Posterior vena cava (tissue), 2 donors: ENCODE measurements around the gene NMT2. TPM values are rescaled to one million over a fixed set of nuclear protein-coding genes. Genes with fewer than 3 reads are reported as not detected.
"Not testable (repeated sequence)": the region's sequence is repeated elsewhere in the genome, so short reads cannot be mapped to it uniquely, and the experiment has no call there.

Experiments used
- DNase-seq: peaks from one replicate; pipeline ENCODE4 v3.0.0-alpha.2; 2020; ENCODE audit warnings: low spot score
- intact Hi-C, 2 donors: fragments of 100-400 bp; cut with DNase I; formaldehyde crosslinking; loops; one replicate each; pipeline versions ENCODE4 v1.14.1 to v1.14.2; 2022 to 2023
- long read RNA-seq, 2 donors: library from polyadenylated mRNA; unstranded; transcript quantifications; one replicate each; pipeline ENCODE4 v2.0.0, GENCODE V29; 2020 to 2021
- total RNA-seq, 2 donors: library from RNA; stranded (reverse); fragmentation: NEBNext Ultra II Directional; extraction: Animal tissue kit (Norgen Biotek cat#: 25700); gene quantifications; one replicate each; pipeline ENCODE4 v1.2.1, GENCODE V29; 2021
- donor health status: DM: yes; HTN: yes; CAD: no.
- donor health status: DM: yes; HTN: yes; CAD: no.

Gene NMT2
- total RNA-seq = 10 to 100 TPM; 15.1 to 18.9 TPM
- long read RNA-seq, donor 1, partial matches to known transcripts = 1 of 12 reads
- long read RNA-seq, donor 1, other reads (novel, unspliced or antisense) = 7 of 12 reads
- long read RNA-seq, donor 2, partial matches to known transcripts = 2 of 8 reads
- long read RNA-seq, donor 2, other reads (novel, unspliced or antisense) = 2 of 8 reads

DNA sequence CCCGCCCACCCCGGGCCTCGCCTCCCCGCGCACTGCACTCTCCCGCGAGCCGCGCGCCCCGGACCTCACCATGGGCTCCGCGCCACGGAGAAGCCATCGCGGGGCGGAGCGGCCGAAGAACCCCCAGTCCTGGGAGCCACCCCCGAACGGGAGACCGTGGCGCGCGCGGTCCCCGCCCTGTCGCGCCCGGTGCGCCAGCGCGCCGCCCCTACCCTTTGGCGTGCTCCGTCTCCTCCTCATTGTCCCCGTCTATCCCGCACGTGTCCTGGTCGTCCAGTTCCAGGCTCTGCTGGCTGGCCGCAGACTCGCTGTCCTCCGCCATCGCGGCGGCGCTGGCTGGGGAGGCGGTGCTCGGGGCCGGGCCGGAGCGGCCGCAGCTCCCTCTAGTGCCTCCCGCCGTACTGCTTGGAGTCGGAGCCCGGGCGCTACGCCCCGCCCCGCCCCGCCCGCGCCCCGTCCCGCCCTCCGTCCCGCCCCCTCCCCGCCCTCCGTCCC is at the start of gene NMT2:
TSS of gene NMT2 (minus strand) at position 403 of the 495 bp plus-strand sequence. CDS start at position 322, 81 bp downstream.
- peak; percentile 95 for DNase-seq
- intact Hi-C loops = no loop called here

DNA sequence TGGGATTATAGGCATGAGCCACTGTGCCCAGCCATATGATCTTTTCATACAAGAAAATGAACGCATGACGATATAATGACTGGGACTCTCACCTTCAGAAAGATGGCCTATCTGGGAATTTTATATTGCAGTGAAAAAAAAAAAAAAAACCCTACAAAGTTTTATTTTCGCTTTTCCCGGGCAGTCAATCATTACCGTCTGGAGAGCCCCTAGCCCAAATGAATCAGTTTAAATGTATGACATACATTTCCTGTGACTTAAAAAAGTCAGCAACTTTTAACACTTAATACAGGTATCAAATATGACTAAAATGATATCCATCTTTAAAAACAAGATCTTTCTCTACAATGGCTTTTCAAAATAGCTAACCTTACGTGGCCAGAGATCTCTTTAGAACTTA is 48.2 kb upstream of the NMT2 start:
- DNase-seq = no peak
- intact Hi-C loops = loop anchor here in 1 of 2 donors (10.0 kb wide), 1 partner anchor 148 kb away; no protein-coding TSS in a partner anchor

DNA sequence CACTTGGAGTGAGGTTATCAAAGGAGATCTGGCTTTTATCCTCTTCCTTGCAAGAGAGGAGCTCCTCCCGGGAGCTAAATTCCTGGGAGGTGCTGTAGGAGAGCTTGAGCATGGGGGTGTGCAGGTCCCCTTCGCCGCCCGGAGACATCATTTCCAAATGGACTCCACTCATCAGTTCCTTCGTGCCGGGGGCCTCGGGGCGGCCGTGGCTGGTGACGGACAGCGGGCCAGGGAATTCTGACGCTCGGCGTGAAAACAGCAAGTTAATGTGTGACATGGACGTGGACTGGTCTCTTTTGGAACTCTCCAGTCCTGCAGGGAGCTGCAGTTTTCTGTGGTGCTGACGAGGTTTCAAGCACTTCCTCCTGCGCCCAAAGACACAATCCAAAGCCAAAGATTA is 45.7 kb upstream of the NMT2 start:
- no peak for DNase-seq
- intact Hi-C loops = loop anchor here (5.0 to 10.0 kb wide), 2 partner anchors 151 to 158 kb away; partner anchors contain the start of gene FAM171A1 (in 1 of the 2)

DNA sequence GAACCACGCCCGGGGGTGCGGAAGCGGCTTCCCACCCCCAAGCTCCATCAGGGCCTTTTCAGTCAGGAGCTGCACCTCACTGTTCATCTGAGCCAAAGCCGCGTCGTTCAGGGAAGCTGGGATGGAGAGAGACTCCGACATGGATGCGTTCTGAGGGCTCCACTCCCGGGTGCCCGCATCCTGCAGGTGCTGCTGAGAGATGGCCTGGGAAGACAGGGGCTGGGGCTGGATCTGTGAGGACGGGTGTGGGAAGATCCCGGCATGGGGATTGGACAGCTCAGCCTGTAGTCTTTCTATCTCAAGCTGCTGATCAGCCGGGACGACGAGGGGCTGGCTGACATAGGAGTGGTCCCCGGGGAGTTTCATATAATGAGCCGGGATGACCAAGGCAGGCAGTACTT is 45.0 kb upstream of the NMT2 start:
- intact Hi-C loops = loop anchor here (5.0 to 10.0 kb wide), 2 partner anchors 151 to 159 kb away; partner anchors contain the start of gene FAM171A1 (in 1 of the 2)
- DNase-seq = no peak

DNA sequence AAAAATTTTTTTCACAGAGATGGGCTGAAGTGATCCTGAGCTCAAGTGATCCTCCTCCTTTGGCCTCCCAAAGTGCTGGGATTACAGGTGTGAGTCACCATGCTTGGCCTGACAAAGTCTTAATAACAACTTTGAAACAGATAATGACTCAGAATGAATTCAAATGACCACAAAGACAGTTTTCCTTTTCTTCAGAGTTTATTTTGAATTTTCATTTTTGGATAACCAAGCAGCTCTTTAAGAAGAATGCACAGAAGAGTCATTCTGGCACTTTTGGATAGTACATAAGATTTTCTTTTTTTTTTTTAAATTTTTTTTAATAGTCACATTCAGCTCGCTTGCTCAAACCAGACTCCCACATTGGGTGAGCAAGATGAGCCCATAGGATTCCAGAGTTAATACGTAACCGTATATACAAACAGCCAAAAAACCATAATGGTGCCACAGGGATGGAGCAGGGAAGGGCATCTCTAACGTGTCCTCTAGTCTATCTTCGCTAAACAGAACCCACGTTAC is 43.0 kb upstream of the NMT2 start:
- intact Hi-C loops = loop anchor here (5.0 to 10.0 kb wide), 2 partner anchors 153 to 161 kb away; partner anchors contain the start of gene FAM171A1 (in 1 of the 2)
- no peak for DNase-seq

DNA sequence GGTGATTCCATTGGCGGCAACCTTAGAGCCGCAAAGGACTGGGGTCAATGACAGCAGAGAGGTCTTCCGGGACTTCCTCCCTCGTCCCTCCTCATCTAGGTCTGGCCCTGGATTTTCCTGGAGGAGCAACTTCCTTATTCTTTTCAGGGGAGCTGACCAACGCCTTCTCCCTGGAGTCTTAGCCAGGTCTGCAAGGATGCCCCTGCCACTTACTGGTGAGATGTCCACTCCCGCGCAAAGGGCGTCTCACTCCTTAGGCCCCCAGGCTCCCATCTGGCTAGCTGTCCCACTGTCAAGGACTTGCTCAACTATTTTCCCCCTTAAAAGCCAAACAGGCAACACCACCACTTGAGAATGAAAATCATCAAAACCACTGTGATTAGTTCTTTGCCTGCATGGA is 42.0 kb upstream of the NMT2 start:
- intact Hi-C loops = loop anchor here (5.0 to 10.0 kb wide), 2 partner anchors 154 to 162 kb away; partner anchors contain the start of gene FAM171A1 (in 1 of the 2)

DNA sequence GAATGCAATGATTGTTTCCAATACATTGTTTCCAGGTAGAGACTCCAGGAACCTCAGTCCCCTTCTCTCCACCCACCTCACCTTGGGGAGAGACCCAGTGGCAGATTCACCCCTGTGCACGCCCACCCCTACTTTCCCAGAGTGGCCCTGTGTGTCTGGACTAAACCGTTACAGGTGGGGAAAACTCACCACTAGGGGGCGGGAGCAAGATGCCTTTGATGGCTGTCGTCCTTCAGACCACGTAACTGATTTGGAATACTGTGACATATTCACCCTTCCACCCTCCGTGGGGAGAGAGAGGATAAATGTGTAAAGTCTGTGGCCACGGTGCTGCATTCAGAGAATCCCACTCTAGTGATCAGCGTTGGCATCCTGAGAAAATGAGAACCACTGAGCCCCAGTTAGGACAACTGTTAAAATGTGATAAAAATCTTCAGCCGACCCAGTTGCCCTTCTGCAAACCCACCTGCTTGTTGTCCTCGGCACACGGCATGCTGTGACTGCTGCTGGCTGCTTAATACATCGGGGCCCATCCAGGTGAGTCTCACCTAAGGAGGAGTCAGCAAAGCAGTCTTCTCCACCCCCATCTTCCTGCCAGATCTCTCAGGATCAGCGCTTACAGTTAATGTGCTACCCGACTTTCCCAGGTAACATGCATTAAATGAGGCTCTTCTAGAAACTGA is 41.5 kb upstream of the NMT2 start:
- intact Hi-C loops = loop anchor here (5.0 to 10.0 kb wide), 2 partner anchors 155 to 162 kb away; partner anchors contain the start of gene FAM171A1 (in 1 of the 2)

More for the DNA sequence above, 42.0 kb upstream of the NMT2 start:
- peak; percentile 63 for DNase-seq

DNA sequence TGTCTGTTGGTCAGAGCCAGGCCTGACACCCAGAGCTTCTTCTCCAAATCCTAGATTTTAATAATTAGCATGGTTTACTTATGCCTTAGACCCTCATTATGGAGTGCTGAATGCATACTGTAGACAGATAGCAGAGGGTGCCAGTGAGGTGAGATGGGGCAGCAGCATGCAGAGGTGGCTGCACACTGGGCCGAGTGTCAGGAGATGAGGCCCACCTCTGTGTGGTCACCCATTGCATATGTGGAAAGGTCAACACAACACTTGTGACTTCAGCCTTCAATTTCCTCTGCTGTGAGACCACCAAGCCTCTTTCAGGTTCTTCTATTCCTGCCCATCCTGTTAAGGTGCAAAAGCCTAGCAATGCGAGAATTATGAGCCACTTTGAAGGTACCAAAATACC is 39.7 kb upstream of the NMT2 start:
- intact Hi-C loops = no loop called here
- peak; percentile 11 for DNase-seq

More for the DNA sequence above, 41.5 kb upstream of the NMT2 start:
- peak; percentile 90 for DNase-seq

DNA sequence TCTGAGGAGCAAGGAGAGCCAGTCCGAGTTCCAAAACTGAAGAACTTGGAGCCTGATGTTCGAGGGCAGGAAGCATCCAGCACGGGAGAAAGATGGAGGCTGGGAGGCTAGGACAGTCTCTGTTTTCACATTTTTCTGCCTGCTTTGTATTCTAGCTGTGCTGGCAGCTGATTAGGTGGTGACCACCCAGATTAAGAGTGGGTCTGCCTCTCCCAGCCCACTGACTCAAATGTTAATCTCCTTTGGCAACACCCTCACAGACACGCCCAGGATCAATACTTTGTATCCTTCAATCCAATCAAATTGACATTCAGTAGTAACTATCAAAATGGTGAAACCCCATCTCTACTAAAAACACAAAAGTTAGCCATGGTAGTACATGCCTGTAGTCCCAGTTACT is 38.9 kb upstream of the NMT2 start:
- DNase-seq, intact Hi-C loops: not testable (repeated sequence)

DNA sequence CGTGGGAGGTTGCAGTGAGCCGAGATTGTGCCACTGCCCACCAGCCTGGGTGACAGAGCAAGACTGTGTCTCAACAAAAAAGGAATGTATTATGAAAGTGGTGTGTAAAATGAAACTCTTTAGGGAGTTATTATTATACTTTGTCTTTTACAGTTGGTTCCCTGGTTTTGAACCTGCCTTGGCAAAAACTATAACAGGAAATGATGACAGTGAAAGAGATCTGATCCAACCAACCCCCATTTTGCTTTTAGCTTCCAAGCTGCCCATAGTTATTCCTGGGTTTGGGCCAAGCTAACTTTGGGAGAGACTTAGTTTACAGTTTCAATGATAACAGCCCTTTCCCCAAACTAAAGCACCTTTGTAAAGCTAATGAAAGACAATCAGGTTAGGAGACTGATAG is 34.1 kb upstream of the NMT2 start:
- intact Hi-C loops = no loop called here
- no peak for DNase-seq

DNA sequence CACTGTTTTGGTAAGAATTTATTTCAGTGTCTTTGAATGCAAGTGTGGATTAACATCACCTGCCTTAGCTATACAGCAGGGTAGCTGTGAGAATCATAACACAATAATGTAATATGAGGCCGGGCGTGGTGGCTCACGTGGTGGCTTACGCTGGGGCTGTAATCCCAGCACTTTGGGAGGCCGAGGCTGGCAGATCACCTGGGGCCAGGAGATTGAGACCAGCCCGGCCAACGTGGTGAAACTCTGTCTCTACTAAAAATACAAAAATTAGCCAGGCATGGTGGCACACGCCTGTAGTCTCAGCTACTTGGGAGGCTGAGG is 33.8 kb upstream of the NMT2 start:
- intact Hi-C loops, DNase-seq: not testable (repeated sequence)

DNA sequence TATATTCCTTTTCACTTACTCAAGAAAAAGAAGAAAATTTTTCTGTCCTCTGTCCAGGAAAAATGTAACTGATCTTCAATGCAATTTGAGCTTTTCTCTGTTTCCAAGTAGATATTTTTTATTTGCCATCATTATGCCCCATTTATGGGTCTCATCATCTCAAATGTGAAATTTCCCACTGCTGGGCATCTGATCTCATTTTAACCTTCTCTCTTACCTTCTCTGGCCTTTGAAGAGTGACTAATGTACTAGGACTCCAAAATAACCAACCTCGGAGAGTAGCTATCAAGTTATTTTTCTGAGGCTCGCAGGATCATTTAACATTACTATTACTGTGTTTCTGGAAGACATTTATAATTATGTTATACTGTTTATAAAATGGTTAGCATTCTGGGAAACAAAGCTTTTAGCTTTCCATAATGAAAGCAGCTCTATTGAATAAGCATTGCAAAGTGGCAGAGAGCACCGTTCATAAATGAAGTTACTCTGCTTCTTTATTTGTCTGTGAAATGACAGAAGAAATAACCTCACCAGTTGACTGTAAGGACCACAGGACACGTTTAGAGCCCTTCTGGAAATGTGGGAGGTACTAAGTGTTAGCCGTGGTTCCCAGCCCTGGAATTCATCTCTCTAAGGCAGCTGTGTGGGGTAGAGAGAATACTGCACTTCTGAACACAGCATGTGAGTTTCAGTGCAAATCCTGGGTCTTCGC is 33.3 kb upstream of the NMT2 start:
- DNase-seq = no peak
- intact Hi-C loops = no loop called here

DNA sequence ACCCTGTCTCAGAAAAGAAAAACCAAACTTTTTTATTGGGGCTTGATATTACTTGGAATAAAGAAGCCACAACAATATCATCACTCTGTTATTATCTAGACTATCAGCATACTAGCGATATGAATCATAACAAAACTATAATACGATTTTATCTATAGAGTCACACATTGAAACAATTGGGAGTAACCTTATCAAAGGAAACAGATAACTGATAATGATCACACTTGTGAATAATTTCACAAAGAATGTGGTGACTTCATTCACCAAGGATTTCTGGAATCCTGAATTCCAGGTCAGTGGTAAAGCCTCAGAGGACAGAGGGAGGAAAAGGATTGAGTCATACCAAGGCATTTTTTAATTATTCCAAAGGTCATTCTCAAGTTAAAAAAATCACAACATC is 32.1 kb upstream of the NMT2 start:
- intact Hi-C loops = no loop called here
- DNase-seq = no peak

DNA sequence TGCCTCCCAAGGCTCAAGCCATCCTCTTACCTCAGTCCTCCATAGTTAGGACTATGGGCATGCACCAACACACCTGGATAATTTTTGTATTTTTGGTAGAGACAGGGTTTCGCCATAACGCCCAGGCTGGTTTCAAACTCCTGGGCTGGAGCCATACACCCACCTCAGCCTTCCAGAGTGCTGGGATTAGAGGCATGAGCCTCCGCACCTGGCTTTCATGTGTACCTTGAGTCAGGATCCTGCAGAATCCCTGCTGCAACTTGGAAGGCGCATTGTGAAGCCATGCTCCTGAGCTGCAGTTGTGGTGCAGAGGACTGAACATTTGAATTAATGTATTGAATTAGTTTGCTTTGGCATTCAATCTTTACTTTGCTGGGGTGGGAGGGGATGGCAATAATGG is 29.4 kb upstream of the NMT2 start:
- intact Hi-C loops = no loop called here
- no peak for DNase-seq

DNA sequence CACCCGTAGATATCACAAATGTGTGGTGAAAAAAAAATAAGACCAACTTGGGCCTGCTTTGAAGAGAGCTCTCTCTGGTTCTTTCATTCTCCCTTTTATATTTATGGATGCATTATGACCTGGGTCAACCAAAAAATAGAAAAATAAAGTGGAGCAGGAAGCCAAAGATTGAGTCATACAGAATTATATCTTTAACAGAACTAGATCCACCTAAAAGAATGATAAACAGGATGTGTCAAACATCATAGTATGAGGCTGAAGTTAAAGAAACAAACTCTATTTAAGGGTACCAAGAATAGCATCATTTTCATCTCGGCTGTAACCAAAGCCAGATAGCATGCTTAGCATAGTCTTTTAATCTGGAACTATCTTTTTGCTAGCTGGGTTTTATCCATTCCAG is 28.8 kb upstream of the NMT2 start:
- intact Hi-C loops = no loop called here
- no peak for DNase-seq

DNA sequence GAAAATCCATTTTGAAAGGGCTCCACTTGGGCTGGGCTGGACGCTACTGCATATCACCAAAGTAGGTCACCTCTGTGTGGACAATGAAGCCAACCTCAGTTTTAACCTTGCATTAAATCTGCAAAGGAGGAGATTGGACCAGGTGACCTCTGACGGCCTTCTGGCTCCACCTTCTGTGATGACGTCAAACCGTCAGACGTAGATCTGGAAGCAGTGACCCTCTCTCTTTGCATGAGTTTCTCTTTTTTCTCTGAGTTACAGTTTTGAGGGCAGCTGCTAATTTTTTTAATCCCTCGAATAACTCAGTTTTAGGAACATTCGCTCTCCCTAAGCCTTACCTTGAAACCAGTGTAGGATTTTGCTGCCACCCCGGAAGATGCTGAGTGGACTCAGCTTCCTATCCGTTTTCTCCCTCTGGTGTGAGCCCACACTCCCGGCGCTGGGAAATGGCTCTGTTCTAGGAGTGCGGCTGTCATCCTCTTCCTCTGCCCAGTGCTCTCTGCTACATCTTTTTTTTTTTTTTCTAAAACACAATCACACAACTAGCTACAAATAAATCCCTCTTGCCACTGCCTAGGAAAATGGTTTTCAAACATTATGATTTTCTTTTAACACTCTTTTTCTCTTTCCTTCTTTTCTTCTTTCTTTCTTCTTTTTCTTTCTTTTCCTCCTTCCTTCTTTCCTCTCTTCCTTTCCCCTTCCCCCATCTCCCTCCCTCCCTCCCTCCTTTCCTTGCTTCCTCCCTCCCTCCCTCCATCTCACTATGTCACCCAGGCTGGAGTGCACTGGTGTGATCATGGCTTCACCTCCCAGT is 27.7 kb upstream of the NMT2 start:
- DNase-seq = peak; percentile 86
- intact Hi-C loops = no loop called here

DNA sequence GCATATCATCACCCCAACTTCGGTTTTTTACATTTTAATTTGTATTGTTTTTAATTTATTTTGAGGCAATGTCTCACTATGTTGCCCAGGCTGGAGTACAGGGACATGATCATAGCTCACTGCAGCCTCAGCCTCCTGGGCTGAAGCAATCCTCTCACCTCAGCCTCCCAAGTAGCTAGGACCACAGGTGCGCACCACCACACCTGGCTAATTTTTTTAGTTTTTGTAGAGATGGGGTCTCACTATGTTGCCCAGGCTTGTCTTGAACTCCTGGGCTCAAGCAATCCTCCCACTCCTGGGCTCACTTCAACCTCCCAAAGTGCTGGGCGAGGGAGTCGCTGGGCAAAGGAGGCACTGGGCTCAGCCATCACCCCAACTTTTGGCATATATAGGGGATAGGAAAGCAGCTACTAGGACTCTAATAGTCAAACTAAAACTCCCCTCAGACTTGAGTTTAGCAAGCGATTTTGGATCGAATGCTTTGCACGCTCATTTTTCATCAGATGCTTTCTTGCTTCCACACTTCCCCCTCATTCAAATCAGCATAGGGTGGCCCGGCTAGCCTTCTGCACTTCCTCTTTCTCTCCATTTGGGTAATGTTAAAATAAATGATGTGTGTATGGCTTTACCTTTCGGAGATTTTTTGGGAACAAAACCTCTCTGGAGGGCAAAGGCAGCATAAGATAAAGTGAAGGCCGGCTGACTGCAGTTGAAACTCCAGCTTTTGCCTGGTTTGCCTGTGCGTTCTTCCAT is 20.8 kb upstream of the NMT2 start:
- intact Hi-C loops = no loop called here
- DNase-seq = no peak

DNA sequence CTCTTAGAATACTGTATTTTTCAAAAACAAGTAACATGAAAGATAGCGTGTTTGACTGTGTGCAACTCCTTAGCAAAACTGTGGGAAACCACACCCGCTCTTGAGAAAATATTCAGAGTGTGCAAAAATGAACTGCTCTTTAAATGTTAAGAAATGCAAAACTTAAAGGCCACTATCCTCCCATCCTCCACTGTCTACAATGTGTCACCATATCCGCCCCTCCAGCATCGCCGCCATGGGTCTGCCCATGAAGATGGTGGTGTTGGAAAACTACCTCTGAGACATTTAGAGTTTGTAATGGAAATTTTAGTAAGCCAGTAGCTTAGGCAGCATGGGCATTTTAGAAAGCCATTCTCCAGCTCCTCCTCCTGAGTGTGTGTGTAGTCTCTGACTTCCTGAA is 20.1 kb upstream of the NMT2 start:
- intact Hi-C loops = no loop called here
- no peak for DNase-seq
